Prostate gland (tissue), 2 donors: ENCODE data around the gene GJA5.

ENCODE experiments used
- POLR2AphosphoS5 ChIP-seq: sonication (generic); formaldehyde crosslinking; IDR thresholded peaks from one replicate; pipeline ENCODE4 v1.6.1; 2017; ENCODE audit warnings: antibody characterized with exemption
- TF ChIP-seq, protein P1 (sequence below), 4 experiments: fragments of 200-600 bp in 2 of 4; fragments of 450-650 bp in 2 of 4; sonication (generic) in 2 of 4; IDR thresholded peaks; 1 replicate in 3 of 4; 2 replicates in 1 of 4; pipeline ENCODE4 v1.5.1; 2016 to 2019; ENCODE audit warnings: antibody characterized with exemption in 4 of 4, mild to moderate bottlenecking in 2 of 4, moderate library complexity in 2 of 4

DNA sequence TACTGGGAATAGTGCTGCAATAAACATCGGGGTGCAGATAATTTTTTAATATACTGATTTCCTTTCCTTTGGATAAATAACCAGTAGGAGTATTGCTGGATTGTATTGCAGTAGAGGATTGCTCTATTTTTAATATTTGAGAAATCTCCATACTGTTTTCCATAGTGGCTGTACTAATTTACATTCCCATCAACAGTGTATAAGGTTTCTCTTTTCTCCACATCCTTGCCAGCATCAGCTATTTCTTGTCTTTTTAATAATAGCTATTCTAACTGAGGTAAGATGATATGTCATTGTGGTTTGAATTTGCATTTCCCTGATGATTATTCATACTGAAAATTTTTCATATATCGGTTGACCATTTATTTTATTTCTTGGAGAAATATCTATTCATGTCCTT is 31.1 kb downstream of the GJA5 start:
- TF ChIP-seq, protein P1, sequence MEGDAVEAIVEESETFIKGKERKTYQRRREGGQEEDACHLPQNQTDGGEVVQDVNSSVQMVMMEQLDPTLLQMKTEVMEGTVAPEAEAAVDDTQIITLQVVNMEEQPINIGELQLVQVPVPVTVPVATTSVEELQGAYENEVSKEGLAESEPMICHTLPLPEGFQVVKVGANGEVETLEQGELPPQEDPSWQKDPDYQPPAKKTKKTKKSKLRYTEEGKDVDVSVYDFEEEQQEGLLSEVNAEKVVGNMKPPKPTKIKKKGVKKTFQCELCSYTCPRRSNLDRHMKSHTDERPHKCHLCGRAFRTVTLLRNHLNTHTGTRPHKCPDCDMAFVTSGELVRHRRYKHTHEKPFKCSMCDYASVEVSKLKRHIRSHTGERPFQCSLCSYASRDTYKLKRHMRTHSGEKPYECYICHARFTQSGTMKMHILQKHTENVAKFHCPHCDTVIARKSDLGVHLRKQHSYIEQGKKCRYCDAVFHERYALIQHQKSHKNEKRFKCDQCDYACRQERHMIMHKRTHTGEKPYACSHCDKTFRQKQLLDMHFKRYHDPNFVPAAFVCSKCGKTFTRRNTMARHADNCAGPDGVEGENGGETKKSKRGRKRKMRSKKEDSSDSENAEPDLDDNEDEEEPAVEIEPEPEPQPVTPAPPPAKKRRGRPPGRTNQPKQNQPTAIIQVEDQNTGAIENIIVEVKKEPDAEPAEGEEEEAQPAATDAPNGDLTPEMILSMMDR (IDR thresholded peaks at IDR 0.05): no peak
- TF ChIP-seq POLR2AphosphoS5: no peak
